ENCODE measurements around the gene TIAM1. TPM values are rescaled to one million over a fixed set of nuclear protein-coding genes. Genes with fewer than 3 reads are reported as not detected.

The TIAM1 gene
- total RNA-seq, 2 donors from 2014 or later, result 4.5 to 15.2 TPM

- DNase-seq (ENCODE audit: low spot score) (no peak), ATAC-seq (ENCODE audit: insufficient number of reproducible peaks, low FRiP score, low read depth) (no peak)
- H3K4me3 ChIP-seq, result no peak overlapping the region
- TF ChIP-seq, protein P1, sequence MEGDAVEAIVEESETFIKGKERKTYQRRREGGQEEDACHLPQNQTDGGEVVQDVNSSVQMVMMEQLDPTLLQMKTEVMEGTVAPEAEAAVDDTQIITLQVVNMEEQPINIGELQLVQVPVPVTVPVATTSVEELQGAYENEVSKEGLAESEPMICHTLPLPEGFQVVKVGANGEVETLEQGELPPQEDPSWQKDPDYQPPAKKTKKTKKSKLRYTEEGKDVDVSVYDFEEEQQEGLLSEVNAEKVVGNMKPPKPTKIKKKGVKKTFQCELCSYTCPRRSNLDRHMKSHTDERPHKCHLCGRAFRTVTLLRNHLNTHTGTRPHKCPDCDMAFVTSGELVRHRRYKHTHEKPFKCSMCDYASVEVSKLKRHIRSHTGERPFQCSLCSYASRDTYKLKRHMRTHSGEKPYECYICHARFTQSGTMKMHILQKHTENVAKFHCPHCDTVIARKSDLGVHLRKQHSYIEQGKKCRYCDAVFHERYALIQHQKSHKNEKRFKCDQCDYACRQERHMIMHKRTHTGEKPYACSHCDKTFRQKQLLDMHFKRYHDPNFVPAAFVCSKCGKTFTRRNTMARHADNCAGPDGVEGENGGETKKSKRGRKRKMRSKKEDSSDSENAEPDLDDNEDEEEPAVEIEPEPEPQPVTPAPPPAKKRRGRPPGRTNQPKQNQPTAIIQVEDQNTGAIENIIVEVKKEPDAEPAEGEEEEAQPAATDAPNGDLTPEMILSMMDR (IDR thresholded peaks at IDR 0.05), result no peak
- H3K27me3 ChIP-seq (replicated peaks; ENCODE audit: insufficient read depth), result no peaks in the 10 kb centered on the region
- no peaks in the 10 kb centered on the region for H3K36me3 ChIP-seq
- no peak overlapping the region for H3K27ac ChIP-seq
- H3K4me1 ChIP-seq (ENCODE audit: control insufficient read depth in 1 of 2, low read depth in 2 of 2), result no peaks in the 10 kb centered on the region
- no peaks in the 10 kb centered on the region for H3K9me3 ChIP-seq
Observed at GRCh38 chr21:31289702-31290101, 54.4 kb downstream of the TIAM1 start.

GRCh38 chr21:31288191-31288590 lies 55.9 kb downstream of the TIAM1 start:
- TF ChIP-seq, protein P1 (IDR thresholded peaks at IDR 0.05), result no peak
- ATAC-seq (ENCODE audit: insufficient number of reproducible peaks, low FRiP score, low read depth) (no peak), DNase-seq (ENCODE audit: low spot score) (no peak)
- Histone ChIP-seq H3K4me1 (ENCODE audit: control insufficient read depth in 1 of 2, low read depth in 2 of 2) (no peaks in the 10 kb centered on the region), H3K36me3 (no peaks in the 10 kb centered on the region), H3K9me3 (no peaks in the 10 kb centered on the region), H3K27ac (no peak overlapping the region), H3K27me3 (replicated peaks; ENCODE audit: insufficient read depth) (no peaks in the 10 kb centered on the region), H3K4me3 (no peak overlapping the region)

- Histone ChIP-seq H3K9me3 (no peaks in the 10 kb centered on the region), H3K4me3 (no peak overlapping the region), H3K36me3 (no peaks in the 10 kb centered on the region), H3K4me1 (ENCODE audit: control insufficient read depth in 1 of 2, low read depth in 2 of 2) (no peaks in the 10 kb centered on the region), H3K27me3 (replicated peaks; ENCODE audit: insufficient read depth) (no peaks in the 10 kb centered on the region), H3K27ac (no peak overlapping the region)
- DNase-seq (ENCODE audit: low spot score), result no peak
- TF ChIP-seq, protein P1 (IDR thresholded peaks at IDR 0.05), result no peak
- ATAC-seq (ENCODE audit: insufficient number of reproducible peaks, low FRiP score, low read depth), result no peak
Observed at GRCh38 chr21:31287201-31287600, 56.9 kb downstream of the TIAM1 start.

- ATAC-seq (ENCODE audit: insufficient number of reproducible peaks, low FRiP score, low read depth) (no peak), DNase-seq (ENCODE audit: low spot score) (no peak)
- TF ChIP-seq, protein P1 (IDR thresholded peaks at IDR 0.05), result no peak
- Histone ChIP-seq H3K9me3 (no peaks in the 10 kb centered on the region), H3K27me3 (replicated peaks; ENCODE audit: insufficient read depth) (no peaks in the 10 kb centered on the region), H3K4me1 (ENCODE audit: control insufficient read depth in 1 of 2, low read depth in 2 of 2) (no peaks in the 10 kb centered on the region), H3K27ac (no peak overlapping the region), H3K4me3 (no peak overlapping the region), H3K36me3 (no peaks in the 10 kb centered on the region)
Observed at GRCh38 chr21:31286621-31287020, 57.4 kb downstream of the TIAM1 start.

DNA sequence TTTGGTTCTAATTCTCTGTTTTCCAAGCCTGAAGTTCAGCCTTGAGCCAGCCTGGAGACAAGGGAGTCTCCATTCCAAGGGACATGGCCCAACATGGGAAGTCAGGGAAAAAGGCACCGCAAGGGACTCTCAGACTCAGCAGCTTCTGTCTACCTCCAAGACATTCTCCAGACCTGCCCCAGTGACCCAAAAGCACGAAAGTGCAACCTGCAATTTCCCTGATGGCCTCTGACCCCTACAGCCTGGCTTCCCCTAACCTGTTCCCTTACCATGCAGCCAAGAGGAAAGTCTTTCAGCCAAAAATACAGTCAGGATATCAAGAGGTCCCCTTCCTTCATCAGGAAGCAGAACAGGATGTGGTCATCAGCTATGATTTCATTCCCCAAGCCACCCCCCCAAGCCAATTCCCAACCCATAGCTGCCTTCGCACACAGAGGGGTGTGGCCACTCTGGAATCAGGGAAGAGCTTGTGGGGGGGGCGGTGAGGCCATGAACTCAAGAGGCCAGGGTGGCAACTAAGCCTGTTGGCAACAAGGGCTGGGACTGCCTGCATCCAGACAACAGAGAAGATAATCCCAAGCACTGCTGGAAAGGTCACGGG lies 59.2 kb downstream of the TIAM1 start:
- H3K9me3 ChIP-seq, result no peaks in the 10 kb centered on the region
- no peaks in the 10 kb centered on the region for H3K4me1 ChIP-seq (ENCODE audit: control insufficient read depth in 1 of 2, low read depth in 2 of 2)
- TF ChIP-seq, protein P1 (IDR thresholded peaks at IDR 0.05), result no peak
- no peak overlapping the region for H3K4me3 ChIP-seq
- H3K27ac ChIP-seq, result no peak overlapping the region
- no peaks in the 10 kb centered on the region for H3K27me3 ChIP-seq (replicated peaks; ENCODE audit: insufficient read depth)
- DNase-seq (ENCODE audit: low spot score) (no peak), ATAC-seq (ENCODE audit: insufficient number of reproducible peaks, low FRiP score, low read depth) (no peak)
- H3K36me3 ChIP-seq, result no peaks in the 10 kb centered on the region

All from thoracic aorta (tissue), 2 donors.